Caco-2 (cell line): ENCODE measurements around the gene ANKRD63. TPM values are rescaled to one million over a fixed set of nuclear protein-coding genes. Genes with fewer than 3 reads are reported as not detected.

Source experiments
- BruUV-seq: library from RNA; stranded (reverse); fragments of 400-500 nt; replicated peaks from 2 replicates; lab custom pipeline; 2021; lab: Mats Ljungman, UMichigan
- CTCF ChIA-PET: fragments of 300-600 bp; sonication (Branson Sonifier 250); formaldehyde crosslinking; loops from one replicate; lab custom pipeline; 2022; ENCODE audit warnings: antibody characterized with exemption; lab: Charles Lee
- POLR2A ChIA-PET: fragments of 300-600 bp; sonication (Branson Sonifier 250); formaldehyde crosslinking; loops from one replicate; lab custom pipeline; 2022; ENCODE audit warnings: antibody characterized with exemption; lab: Charles Lee
- DNase-seq, 2 experiments: peaks; one replicate each; pipeline versions ENCODE4 v3.0.0 to v3.0.0-alpha.2; 2020 to 2022
- H3K27me3 ChIP-seq: replicated peaks from 2 replicates; pipeline ENCODE4 v1.6.0; 2011; ENCODE audit warnings: low read length; ENCODE audit not compliant: control insufficient read depth, insufficient read depth
- H3K36me3 ChIP-seq: 2 replicates; pipeline ENCODE4 v1.5.1; 2011; ENCODE audit warnings: low read length; ENCODE audit not compliant: control insufficient read depth, insufficient read depth
- H3K4me1 ChIP-seq: fragments of 250-450 bp; sonication (Bioruptor Pico); 2 replicates; pipeline ENCODE4 v1.5.1; 2020; ENCODE audit warnings: mild to moderate bottlenecking
- H3K4me3 ChIP-seq: 2 replicates; pipeline ENCODE4 v1.5.1; 2011; ENCODE audit warnings: low read depth, mild to moderate bottlenecking, control low read depth, low read length
- H3K9me3 ChIP-seq: fragments of 250-450 bp; sonication (Bioruptor Pico); 2 replicates; pipeline ENCODE4 v1.5.1; 2020; ENCODE audit warnings: mild to moderate bottlenecking, moderate library complexity
- H3K27ac Mint-ChIP-seq: one replicate; pipeline ENCODE4 v1.8.0; 2022; ENCODE audit warnings: mixed read lengths; ENCODE audit not compliant: unreplicated experiment
- H3K27me3 Mint-ChIP-seq: one replicate; pipeline ENCODE4 v1.8.0; 2022; ENCODE audit warnings: mixed read lengths; ENCODE audit not compliant: insufficient read depth, unreplicated experiment
- H3K36me3 Mint-ChIP-seq: one replicate; pipeline ENCODE4 v1.8.0; 2022; ENCODE audit warnings: mild to moderate bottlenecking, mixed read lengths; ENCODE audit not compliant: insufficient read depth, unreplicated experiment
- H3K4me1 Mint-ChIP-seq: one replicate; pipeline ENCODE4 v1.8.0; 2022; ENCODE audit warnings: low read depth, mixed read lengths; ENCODE audit not compliant: unreplicated experiment
- H3K4me3 Mint-ChIP-seq: one replicate; pipeline ENCODE4 v1.8.0; 2022; ENCODE audit warnings: mild to moderate bottlenecking, moderate library complexity, mixed read lengths; ENCODE audit not compliant: unreplicated experiment
- H3K9me3 Mint-ChIP-seq: one replicate; pipeline ENCODE4 v1.8.0; 2022; ENCODE audit warnings: mixed read lengths; ENCODE audit not compliant: unreplicated experiment
- intact Hi-C: fragments of 100-400 bp; cut with micrococcal nuclease; formaldehyde crosslinking; loops from one replicate; pipeline ENCODE4 v1.10.0; 2022; ENCODE audit not compliant: unreplicated experiment
- total RNA-seq: library from RNA; stranded (reverse); gene quantifications from 2 replicates; pipeline ENCODE4 v1.2.3, GENCODE V29; 2022
- TF ChIP-seq, protein P1 (sequence below), 2 experiments: fragments of 200-600 bp in 1 of 2; IDR thresholded peaks; 1 replicate in 1 of 2; 2 replicates in 1 of 2; pipeline versions ENCODE4 v1.5.1 to v1.8.0; 2011 to 2022; ENCODE audit warnings: antibody characterized with exemption in 1 of 2, control low read depth in 1 of 2, inconsistent platforms in 1 of 2, low read depth in 1 of 2, low read length in 1 of 2, mild to moderate bottlenecking in 1 of 2, moderate library complexity in 1 of 2; ENCODE audit not compliant: insufficient read depth in 1 of 2, severe bottlenecking in 1 of 2, unreplicated experiment in 1 of 2

ANKRD63 gene
- total RNA-seq, 1 experiment from 2014 or later, result 0.79 TPM

DNA sequence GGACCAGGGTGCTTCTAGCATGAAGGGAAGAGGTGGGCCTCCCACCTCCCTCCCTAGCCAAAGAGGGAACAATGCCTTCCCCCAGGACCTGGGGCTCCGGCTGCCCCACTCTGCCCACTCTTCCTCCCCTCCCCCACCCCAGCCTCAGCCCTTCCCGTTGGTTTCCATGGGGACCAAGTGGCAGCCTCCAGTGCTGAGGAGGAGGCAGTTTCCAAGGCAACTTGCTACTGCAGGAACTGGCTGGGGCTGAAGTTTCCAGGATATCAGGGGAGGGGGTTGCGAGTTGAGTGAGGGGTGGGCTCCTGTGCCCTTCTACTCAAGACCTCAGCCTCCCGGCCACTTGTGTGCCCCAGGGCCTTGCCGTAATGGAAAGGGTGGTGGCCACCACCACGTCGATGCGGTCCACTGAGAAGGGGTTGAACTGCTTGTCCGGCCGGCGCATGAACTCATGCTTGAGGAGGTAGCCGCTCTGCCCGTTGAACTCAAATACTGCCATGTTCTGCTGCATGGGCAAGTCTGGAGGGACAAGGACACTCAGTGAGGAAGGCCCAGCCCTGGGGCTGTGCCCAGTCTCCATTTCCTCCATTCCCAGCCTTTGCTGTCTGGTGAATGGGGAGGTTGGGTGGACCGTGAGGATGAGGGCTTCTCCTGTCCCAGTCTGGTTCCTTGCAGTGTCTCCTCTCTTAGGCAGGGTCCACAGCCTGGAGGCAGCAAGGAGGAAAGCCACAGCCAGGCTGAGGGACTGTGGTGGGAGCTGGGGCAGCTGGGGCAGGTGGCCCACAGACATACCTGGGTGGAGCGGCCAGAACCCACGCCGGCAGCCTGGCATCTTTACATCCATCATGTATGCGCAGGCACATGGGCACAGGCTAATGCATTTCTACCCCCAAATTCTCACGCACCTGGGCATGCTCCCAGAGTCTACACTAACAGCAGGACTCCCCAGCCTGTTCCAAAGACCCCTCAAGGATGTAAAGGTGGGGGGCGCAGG, 11.3 kb upstream of the ANKRD63 start:
- Mint-ChIP-seq H3K4me3 (no peak overlapping the region), H3K27me3 (no peaks in the 10 kb centered on the region), H3K9me3 (no peaks in the 10 kb centered on the region), H3K4me1 (peaks cover 11% of the 10 kb centered on the region), H3K27ac (no peak overlapping the region), H3K36me3 (no peaks in the 10 kb centered on the region)
- intact Hi-C loops, result no loop called here
- Histone ChIP-seq H3K4me1 (peaks cover 6% of the 10 kb centered on the region), H3K27me3 (no peaks in the 10 kb centered on the region), H3K36me3 (no peaks in the 10 kb centered on the region), H3K9me3 (no peaks in the 10 kb centered on the region), H3K4me3 (no peak overlapping the region)
- DNase-seq, result no peak
- POLR2A ChIA-PET, result no interaction called here
- no TSS peak for BruUV-seq
- TF ChIP-seq, protein P1, sequence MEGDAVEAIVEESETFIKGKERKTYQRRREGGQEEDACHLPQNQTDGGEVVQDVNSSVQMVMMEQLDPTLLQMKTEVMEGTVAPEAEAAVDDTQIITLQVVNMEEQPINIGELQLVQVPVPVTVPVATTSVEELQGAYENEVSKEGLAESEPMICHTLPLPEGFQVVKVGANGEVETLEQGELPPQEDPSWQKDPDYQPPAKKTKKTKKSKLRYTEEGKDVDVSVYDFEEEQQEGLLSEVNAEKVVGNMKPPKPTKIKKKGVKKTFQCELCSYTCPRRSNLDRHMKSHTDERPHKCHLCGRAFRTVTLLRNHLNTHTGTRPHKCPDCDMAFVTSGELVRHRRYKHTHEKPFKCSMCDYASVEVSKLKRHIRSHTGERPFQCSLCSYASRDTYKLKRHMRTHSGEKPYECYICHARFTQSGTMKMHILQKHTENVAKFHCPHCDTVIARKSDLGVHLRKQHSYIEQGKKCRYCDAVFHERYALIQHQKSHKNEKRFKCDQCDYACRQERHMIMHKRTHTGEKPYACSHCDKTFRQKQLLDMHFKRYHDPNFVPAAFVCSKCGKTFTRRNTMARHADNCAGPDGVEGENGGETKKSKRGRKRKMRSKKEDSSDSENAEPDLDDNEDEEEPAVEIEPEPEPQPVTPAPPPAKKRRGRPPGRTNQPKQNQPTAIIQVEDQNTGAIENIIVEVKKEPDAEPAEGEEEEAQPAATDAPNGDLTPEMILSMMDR (IDR thresholded peaks at IDR 0.05; ENCODE audit: insufficient read depth in 1 of 2, low read depth in 1 of 2, low read length in 1 of 2, severe bottlenecking in 1 of 2, unreplicated experiment in 1 of 2), result no peak
- CTCF ChIA-PET, result no interaction called here

DNA sequence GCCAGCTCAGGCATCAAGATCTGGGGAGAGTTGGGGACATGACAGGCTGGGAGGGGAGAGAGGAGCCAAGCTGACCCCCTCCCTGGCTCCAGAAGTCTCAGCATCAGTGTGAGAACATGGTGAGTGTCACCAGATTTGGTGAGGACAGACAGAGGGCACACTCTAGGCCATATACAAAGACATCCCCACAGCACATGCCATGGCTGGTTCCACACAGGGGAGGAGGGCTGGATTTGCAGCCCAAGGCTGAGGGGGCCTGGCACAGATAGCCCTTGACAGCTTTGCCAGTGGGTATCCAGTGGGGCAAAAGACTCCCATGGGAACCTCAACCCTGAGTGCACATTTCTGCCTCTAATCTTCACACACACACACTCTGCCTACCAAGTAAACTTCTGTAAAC, 10.1 kb upstream of the ANKRD63 start:
- no peaks in the 10 kb centered on the region for H3K9me3 ChIP-seq
- intact Hi-C loops, result no loop called here
- no peak overlapping the region for H3K4me3 ChIP-seq
- no peaks in the 10 kb centered on the region for H3K27me3 ChIP-seq
- Mint-ChIP-seq H3K4me1 (peaks cover 11% of the 10 kb centered on the region), H3K36me3 (no peaks in the 10 kb centered on the region), H3K27ac (no peak overlapping the region), H3K4me3 (no peak overlapping the region), H3K27me3 (no peaks in the 10 kb centered on the region), H3K9me3 (no peaks in the 10 kb centered on the region)
- no peaks in the 10 kb centered on the region for H3K36me3 ChIP-seq
- no peak for DNase-seq
- CTCF ChIA-PET, result no interaction called here
- no TSS peak for BruUV-seq
- TF ChIP-seq, protein P1 (IDR thresholded peaks at IDR 0.05; ENCODE audit: insufficient read depth in 1 of 2, low read depth in 1 of 2, low read length in 1 of 2, severe bottlenecking in 1 of 2, unreplicated experiment in 1 of 2), result no peak
- peaks cover 6% of the 10 kb centered on the region for H3K4me1 ChIP-seq
- POLR2A ChIA-PET, result no interaction called here

DNA sequence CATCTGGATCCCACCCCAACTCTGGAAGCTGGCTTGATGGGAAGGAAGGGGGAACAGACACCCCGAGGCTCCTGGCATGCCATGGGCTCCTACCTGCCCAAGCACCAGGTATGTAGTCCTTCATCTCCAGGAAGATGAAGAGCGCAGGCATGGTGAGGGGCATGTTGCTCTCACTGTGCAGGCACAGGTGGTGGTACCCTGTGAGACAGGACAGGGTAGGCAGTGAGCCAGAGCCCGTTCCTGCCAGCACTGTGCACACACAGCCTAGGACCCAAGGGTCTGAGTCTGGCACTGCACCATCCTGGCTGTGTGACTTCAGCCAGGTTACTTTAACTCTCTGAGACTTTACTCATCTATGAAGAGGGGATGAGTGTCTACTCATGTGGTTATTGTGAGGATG, 9.4 kb upstream of the ANKRD63 start:
- Mint-ChIP-seq H3K27me3 (no peaks in the 10 kb centered on the region), H3K27ac (no peak overlapping the region)

More for the DNA sequence above, 9.4 kb upstream of the ANKRD63 start:
- H3K9me3 ChIP-seq, result no peaks in the 10 kb centered on the region
- H3K4me1 ChIP-seq, result peaks cover 6% of the 10 kb centered on the region
- Mint-ChIP-seq H3K9me3 (no peaks in the 10 kb centered on the region), H3K36me3 (no peaks in the 10 kb centered on the region), H3K4me3 (peak overlapping the region; percentile 76), H3K4me1 (peaks cover 11% of the 10 kb centered on the region)
- no peaks in the 10 kb centered on the region for H3K36me3 ChIP-seq
- H3K27me3 ChIP-seq, result no peaks in the 10 kb centered on the region
- no peak for DNase-seq
- no peak overlapping the region for H3K4me3 ChIP-seq
- intact Hi-C loops, result no loop called here
- TF ChIP-seq, protein P1 (IDR thresholded peaks at IDR 0.05; ENCODE audit: insufficient read depth in 1 of 2, low read depth in 1 of 2, low read length in 1 of 2, severe bottlenecking in 1 of 2, unreplicated experiment in 1 of 2), result no peak
- ChIA-PET POLR2A (no interaction called here), CTCF (interaction anchor here (0.5 kb wide), 1 partner anchor 12 kb away, joined by 4 read pairs; no protein-coding TSS in a partner anchor)
- BruUV-seq, result no TSS peak
